Breast epithelium (tissue), 4 donors: Measurements from ENCODE around the gene PTPN14. TPM values are rescaled to one million over a fixed set of nuclear protein-coding genes. Genes with fewer than 3 reads are reported as not detected.

Experiments
- DNase-seq, 2 donors: peaks; one replicate each; pipeline ENCODE4 v3.0.0-alpha.2; 2019; ENCODE audit warnings: low spot score in 2 of 2
- H3K27ac ChIP-seq, 2 donors: fragments of 200-600 bp; sonication (generic) in 1 of 2; one replicate each; pipeline ENCODE4 v1.5.1; 2016 to 2019; ENCODE audit warnings: mild to moderate bottlenecking in 1 of 2
- H3K27me3 ChIP-seq, 2 donors: fragments of 200-600 bp; sonication (generic) in 1 of 2; one replicate each; pipeline versions ENCODE4 v1.5.1 to v1.6.0; 2017 to 2019; ENCODE audit warnings: control low read depth in 1 of 2, mild to moderate bottlenecking in 1 of 2
- H3K36me3 ChIP-seq: fragments of 200-600 bp; one replicate; pipeline ENCODE4 v1.5.1; 2019
- H3K4me1 ChIP-seq, 2 donors: fragments of 200-600 bp; sonication (generic); one replicate each; pipeline ENCODE4 v1.5.1; 2016 to 2019; ENCODE audit warnings: control low read depth in 1 of 2
- H3K4me3 ChIP-seq, 3 donors: fragments of 200-600 bp; sonication (generic); 1 replicate in 2 of 3; 2 replicates in 1 of 3; pipeline ENCODE4 v1.5.1; 2016 to 2019; ENCODE audit warnings: mild to moderate bottlenecking in 3 of 3, moderate library complexity in 2 of 3
- H3K9me3 ChIP-seq, 2 donors: fragments of 200-600 bp; sonication (generic) in 1 of 2; one replicate each; pipeline ENCODE4 v1.5.1; 2016 to 2019; ENCODE audit warnings: control low read depth in 1 of 2
- CTCF ChIP-seq, 3 donors: fragments of 450-650 bp; IDR thresholded peaks; one replicate each; pipeline ENCODE4 v1.5.1; 2016 to 2017; ENCODE audit warnings: antibody characterized with exemption in 3 of 3, mild to moderate bottlenecking in 3 of 3, moderate library complexity in 3 of 3
- POLR2A ChIP-seq: fragments of 450-650 bp; IDR thresholded peaks from one replicate; pipeline ENCODE4 v1.6.1; 2016; ENCODE audit warnings: antibody characterized with exemption, mild to moderate bottlenecking, moderate library complexity
- POLR2AphosphoS5 ChIP-seq, 3 donors: sonication (generic); formaldehyde crosslinking; IDR thresholded peaks; one replicate each; pipeline ENCODE4 v1.6.1; 2017; ENCODE audit warnings: antibody characterized with exemption in 3 of 3
- intact Hi-C: fragments of 100-400 bp; cut with DNase I; formaldehyde crosslinking; loops from one replicate; pipeline ENCODE4 v1.15.1; 2023; ENCODE audit warnings: low total_unique reads
- total RNA-seq, 3 donors: library from RNA; depleted of rRNA; stranded (reverse); fragments of >200 nt; gene quantifications; one replicate each; pipeline ENCODE4 v1.1.0, GENCODE V29; 2016

PTPN14 gene
- total RNA-seq, 3 donors from 2014 or later, result 30.4 to 57.4 (median 49.5) TPM

- Histone ChIP-seq H3K27me3 (no peaks in the 10 kb centered on the region), H3K36me3 (no peaks in the 10 kb centered on the region), H3K27ac (peak overlapping the region in 1 of 2 donors; percentile 32), H3K4me1 (no peaks in the 10 kb centered on the region), H3K9me3 (no peaks in the 10 kb centered on the region), H3K4me3 (no peak overlapping the region)
- DNase-seq, result no peak
- TF ChIP-seq CTCF (IDR thresholded peaks at IDR 0.05) (no peak), POLR2A (no peak), POLR2AphosphoS5 (IDR thresholded peaks at IDR 0.05) (no peak)
- intact Hi-C loops, result no loop called here
These were observed 233.0 kb downstream of the PTPN14 start for GRCh38 chr1:214318356-214318755.

- no peaks in the 10 kb centered on the region for H3K27me3 ChIP-seq
- no peaks in the 10 kb centered on the region for H3K4me1 ChIP-seq
- no peak overlapping the region for H3K4me3 ChIP-seq
- H3K27ac ChIP-seq, result peak overlapping the region in 1 of 2 donors; percentile 59
- intact Hi-C loops, result no loop called here
- no peaks in the 10 kb centered on the region for H3K9me3 ChIP-seq
- TF ChIP-seq CTCF (IDR thresholded peaks at IDR 0.05) (no peak), POLR2AphosphoS5 (IDR thresholded peaks at IDR 0.05) (no peak), POLR2A (no peak)
- no peak for DNase-seq
- H3K36me3 ChIP-seq, result no peaks in the 10 kb centered on the region
These were observed 233.7 kb downstream of the PTPN14 start for GRCh38 chr1:214317734-214318133.

- Histone ChIP-seq H3K27ac (peak overlapping the region in 1 of 2 donors; percentile 59), H3K27me3 (no peaks in the 10 kb centered on the region), H3K9me3 (no peaks in the 10 kb centered on the region), H3K4me1 (no peaks in the 10 kb centered on the region), H3K36me3 (no peaks in the 10 kb centered on the region), H3K4me3 (no peak overlapping the region)
- intact Hi-C loops, result no loop called here
- no peak for DNase-seq
- TF ChIP-seq POLR2A (no peak), CTCF (IDR thresholded peaks at IDR 0.05) (no peak), POLR2AphosphoS5 (IDR thresholded peaks at IDR 0.05) (no peak)
These were observed 234.1 kb downstream of the PTPN14 start for GRCh38 chr1:214317300-214317699.

- DNase-seq, result peak in 1 of 2 donors; percentile 63
- Histone ChIP-seq H3K27ac (peak overlapping the region; percentile 27 to 73), H3K9me3 (no peaks in the 10 kb centered on the region), H3K4me1 (no peaks in the 10 kb centered on the region), H3K27me3 (no peaks in the 10 kb centered on the region), H3K4me3 (no peak overlapping the region), H3K36me3 (no peaks in the 10 kb centered on the region)
- TF ChIP-seq CTCF (IDR thresholded peaks at IDR 0.05), result no peak
- peak in 1 of 3 donors; percentile 32 for TF ChIP-seq POLR2AphosphoS5 (IDR thresholded peaks at IDR 0.05)
- intact Hi-C loops, result no loop called here
These were observed 234.8 kb downstream of the PTPN14 start for GRCh38 chr1:214316593-214316992.

GRCh38 chr1:214314178-214314843, 237.1 kb downstream of the PTPN14 start:
- Histone ChIP-seq H3K27ac (no peak overlapping the region), H3K4me1 (no peaks in the 10 kb centered on the region), H3K9me3 (no peaks in the 10 kb centered on the region), H3K36me3 (no peaks in the 10 kb centered on the region), H3K27me3 (no peaks in the 10 kb centered on the region), H3K4me3 (no peak overlapping the region)
- no peak for DNase-seq
- TF ChIP-seq CTCF (IDR thresholded peaks at IDR 0.05) (no peak), POLR2A (no peak), POLR2AphosphoS5 (IDR thresholded peaks at IDR 0.05) (no peak)
- intact Hi-C loops, result no loop called here
